DND-41 (cell line): ENCODE measurements around the gene SPECC1.

Experiments used
- ATAC-seq: fragments of 200-7000 bp; cut with Tn5 transposase; 3 replicates; pipeline ENCODE4 v1.9.1; 2021; ENCODE audit warnings: low read depth; ENCODE audit not compliant: insufficient read depth
- DNase-seq: peaks from one replicate; pipeline ENCODE4 v3.0.0-alpha.2; 2020
- H2AFZ ChIP-seq: 2 replicates; pipeline ENCODE4 v1.6.0; 2012; ENCODE audit warnings: low read depth, low read length
- H3K27ac ChIP-seq: 2 replicates; pipeline ENCODE4 v1.5.1; 2012; ENCODE audit warnings: low read length, inconsistent platforms
- H3K27me3 ChIP-seq: fragments of 200-600 bp; sonication (generic); 2 replicates; pipeline ENCODE4 v1.6.0; 2012; ENCODE audit warnings: low read length, mild to moderate bottlenecking, inconsistent platforms; ENCODE audit not compliant: insufficient read depth, poor library complexity
- H3K36me3 ChIP-seq: 2 replicates; pipeline ENCODE4 v1.5.1; 2012; ENCODE audit warnings: low read length, inconsistent platforms; ENCODE audit not compliant: insufficient read depth
- H3K4me1 ChIP-seq: 2 replicates; pipeline ENCODE4 v1.5.1; 2012; ENCODE audit warnings: mild to moderate bottlenecking, low read length; ENCODE audit not compliant: insufficient read depth
- H3K4me2 ChIP-seq: 2 replicates; pipeline ENCODE4 v1.6.0; 2012; ENCODE audit warnings: mild to moderate bottlenecking, moderate library complexity, low read length, inconsistent platforms; ENCODE audit not compliant: insufficient read depth
- H3K4me3 ChIP-seq, 2 experiments: fragments of 200-600 bp in 1 of 2; shearing (Covaris generic) in 1 of 2; 2 replicates each; pipeline ENCODE4 v1.5.1; 2012 to 2016; ENCODE audit warnings: inconsistent platforms in 2 of 2, low read length in 2 of 2, mild to moderate bottlenecking in 2 of 2, low read depth in 1 of 2, moderate library complexity in 1 of 2
- H3K79me2 ChIP-seq: 2 replicates; pipeline ENCODE4 v1.6.0; 2012; ENCODE audit warnings: low read length, inconsistent platforms; ENCODE audit not compliant: insufficient read depth
- H3K9ac ChIP-seq: 2 replicates; pipeline ENCODE4 v1.6.0; 2012; ENCODE audit warnings: low read depth, mild to moderate bottlenecking, inconsistent platforms, low read length, moderate library complexity
- H3K9me3 ChIP-seq: 2 replicates; pipeline ENCODE4 v1.5.1; 2012; ENCODE audit warnings: low read length, moderate library complexity, mild to moderate bottlenecking, inconsistent platforms; ENCODE audit not compliant: insufficient read depth, severe bottlenecking
- H4K20me1 ChIP-seq: 2 replicates; pipeline ENCODE4 v1.6.0; 2012; ENCODE audit warnings: low read length; ENCODE audit not compliant: insufficient read depth
- CTCF ChIP-seq: IDR thresholded peaks from 2 replicates; pipeline ENCODE4 v1.5.1; 2012; ENCODE audit warnings: borderline replicate concordance, low read length, moderate library complexity, mild to moderate bottlenecking; ENCODE audit not compliant: poor library complexity, severe bottlenecking; ENCODE audit errors: extremely low read depth
- EZH2 ChIP-seq: IDR thresholded peaks from 3 replicates; pipeline ENCODE4 v1.6.1; 2012; ENCODE audit warnings: borderline replicate concordance, low read depth, mild to moderate bottlenecking, moderate library complexity, low read length, inconsistent platforms; ENCODE audit not compliant: severe bottlenecking

Gene SPECC1

DNA sequence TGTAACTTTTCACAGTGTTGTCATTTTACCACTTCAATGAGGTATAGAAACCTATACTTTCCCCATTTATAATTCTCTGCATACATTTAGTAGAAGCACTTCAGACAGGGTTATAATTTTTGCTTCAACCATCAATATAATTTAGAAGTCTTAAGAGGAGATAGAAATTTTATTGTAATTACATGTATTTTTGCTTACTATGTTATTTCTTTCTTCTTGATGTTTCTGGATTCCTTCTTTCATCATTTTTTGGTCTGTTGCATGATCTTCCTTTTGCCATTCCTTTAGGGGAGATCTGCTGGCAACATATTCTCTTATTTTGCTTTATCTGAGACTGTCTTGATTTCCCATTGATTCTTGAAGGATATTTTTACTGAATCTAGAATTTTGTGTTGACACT lies 31.1 kb downstream of the SPECC1 start:
- Histone ChIP-seq H3K4me3 (no peak overlapping the region), H3K36me3 (no peaks in the 10 kb centered on the region), H3K27ac (no peak overlapping the region), H4K20me1 (no peaks in the 10 kb centered on the region), H3K4me2 (no peak overlapping the region), H3K9ac (no peak overlapping the region), H2AFZ (no peak overlapping the region), H3K27me3 (peaks cover 8% of the 10 kb centered on the region), H3K4me1 (no peaks in the 10 kb centered on the region), H3K79me2 (no peaks in the 10 kb centered on the region), H3K9me3 (no peaks in the 10 kb centered on the region)
- ATAC-seq: no peak
- DNase-seq: no peak
- TF ChIP-seq EZH2 (no peak), CTCF (no peak)

DNA sequence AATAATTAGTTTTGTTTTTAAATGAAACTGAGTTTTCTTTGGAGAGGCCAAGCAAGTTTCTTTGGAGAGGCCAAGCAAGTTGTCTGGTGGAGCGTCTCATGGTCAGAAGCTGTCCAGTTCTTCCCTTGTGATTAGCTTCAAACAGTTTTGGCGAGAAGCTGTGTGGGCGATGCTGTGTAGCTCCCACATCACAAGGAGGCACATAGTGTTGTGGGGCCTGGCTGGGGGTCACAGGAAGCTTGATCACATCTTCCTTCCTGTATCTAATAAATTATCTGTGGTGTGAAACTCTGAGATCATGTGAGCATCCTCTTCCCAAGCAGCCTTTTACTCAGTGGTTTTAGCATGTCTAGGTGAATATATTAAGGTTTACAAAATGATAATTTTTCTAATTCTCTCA lies 33.9 kb downstream of the SPECC1 start:
- H3K36me3 ChIP-seq: no peaks in the 10 kb centered on the region
- no peak for DNase-seq
- no peak overlapping the region for H3K9ac ChIP-seq
- H3K79me2 ChIP-seq: no peaks in the 10 kb centered on the region
- H3K4me2 ChIP-seq: no peak overlapping the region
- no peak overlapping the region for H3K4me3 ChIP-seq
- no peaks in the 10 kb centered on the region for H3K9me3 ChIP-seq
- H3K27ac ChIP-seq: no peak overlapping the region
- TF ChIP-seq EZH2 (no peak), CTCF (no peak)
- H2AFZ ChIP-seq: no peak overlapping the region
- H4K20me1 ChIP-seq: no peaks in the 10 kb centered on the region
- H3K27me3 ChIP-seq: peaks cover 8% of the 10 kb centered on the region
- ATAC-seq: no peak
- no peaks in the 10 kb centered on the region for H3K4me1 ChIP-seq

- no peak overlapping the region for H3K4me3 ChIP-seq
- ATAC-seq: no peak
- DNase-seq: no peak
These were observed 36.3 kb downstream of the SPECC1 start for GRCh38 chr17:20045476-20045875.

More at GRCh38 chr17:20045476-20045875, 36.3 kb downstream of the SPECC1 start:
- Histone ChIP-seq H4K20me1 (no peaks in the 10 kb centered on the region), H3K27ac (no peak overlapping the region), H3K9ac (no peak overlapping the region), H2AFZ (no peak overlapping the region), H3K4me2 (no peak overlapping the region), H3K27me3 (peaks cover 8% of the 10 kb centered on the region), H3K9me3 (no peaks in the 10 kb centered on the region), H3K79me2 (no peaks in the 10 kb centered on the region), H3K4me1 (no peaks in the 10 kb centered on the region), H3K36me3 (no peaks in the 10 kb centered on the region)
- TF ChIP-seq EZH2 (no peak), CTCF (no peak)
